Fibroblast of lung (primary cell): ENCODE data around the gene MYO6. TPM values are rescaled to one million over a fixed set of nuclear protein-coding genes. Genes with fewer than 3 reads are reported as not detected.

Experiments used
- DNase-seq, 2 donors: peaks; one replicate each; pipeline versions ENCODE4 v3.0.0 to v3.0.0-alpha.2; 2010; ENCODE audit warnings: low read depth in 2 of 2
- H2AFZ ChIP-seq: 2 replicates; pipeline ENCODE4 v1.5.1; 2012; ENCODE audit warnings: low read length, control low read depth, inconsistent platforms
- H3K27ac ChIP-seq: 2 replicates; pipeline ENCODE4 v1.5.1; 2011; ENCODE audit warnings: low read length, control low read depth; ENCODE audit not compliant: insufficient read depth
- H3K27me3 ChIP-seq: 2 replicates; pipeline ENCODE4 v1.5.1; 2011; ENCODE audit warnings: mild to moderate bottlenecking, low read length; ENCODE audit not compliant: control insufficient read depth, insufficient read depth
- H3K36me3 ChIP-seq: 2 replicates; pipeline ENCODE4 v1.5.1; 2011; ENCODE audit warnings: low read length; ENCODE audit not compliant: control insufficient read depth, insufficient read depth
- H3K4me1 ChIP-seq: 2 replicates; pipeline ENCODE4 v1.5.1; 2011; ENCODE audit warnings: low read length; ENCODE audit not compliant: control insufficient read depth, insufficient read depth; ENCODE audit errors: extremely low read depth
- H3K4me2 ChIP-seq: 2 replicates; pipeline ENCODE4 v1.5.1; 2011; ENCODE audit warnings: low read length, control low read depth; ENCODE audit not compliant: insufficient read depth; ENCODE audit errors: extremely low read depth
- H3K4me3 ChIP-seq, 4 experiments: fragments of 200-600 bp in 1 of 4; sonication (generic) in 1 of 4; replicated peaks in 1 of 4; 2 replicates each; pipeline ENCODE4 v1.5.1; 2011 to 2016; ENCODE audit warnings: low read length in 4 of 4, low read depth in 3 of 4, mild to moderate bottlenecking in 3 of 4, control low read depth in 2 of 4, inconsistent platforms in 1 of 4, mixed read lengths in 1 of 4; ENCODE audit not compliant: insufficient read depth in 1 of 4; ENCODE audit errors: control extremely low read depth in 1 of 4
- H3K79me2 ChIP-seq: 2 replicates; pipeline ENCODE4 v1.5.1; 2012; ENCODE audit warnings: mild to moderate bottlenecking, low read length, inconsistent platforms; ENCODE audit not compliant: control insufficient read depth, insufficient read depth
- H3K9ac ChIP-seq: 2 replicates; pipeline ENCODE4 v1.5.1; 2011; ENCODE audit warnings: mild to moderate bottlenecking, low read length, control low read depth; ENCODE audit not compliant: insufficient read depth
- H3K9me3 ChIP-seq: 2 replicates; pipeline ENCODE4 v1.5.1; 2012; ENCODE audit warnings: low read depth, low read length; ENCODE audit not compliant: control insufficient read depth, insufficient read depth
- H4K20me1 ChIP-seq: 2 replicates; pipeline ENCODE4 v1.5.1; 2011; ENCODE audit warnings: low read length; ENCODE audit not compliant: control insufficient read depth, insufficient read depth; ENCODE audit errors: extremely low read depth
- EZH2 ChIP-seq: IDR thresholded peaks from 2 replicates; pipeline ENCODE4 v1.5.1; 2012; ENCODE audit warnings: low read length, control low read depth, mild to moderate bottlenecking; ENCODE audit errors: missing control alignments
- polyA plus RNA-seq, 2 donors: library from polyadenylated mRNA; depleted of rRNA in 1 of 2; stranded (reverse) in 1 of 2; unstranded in 1 of 2; fragments of >200 nt; gene quantifications; 2 replicates each; pipeline ENCODE4 v1.2.1, GENCODE V29; 2011 to 2012; ENCODE audit warnings: missing spikeins in 1 of 2
- total RNA-seq: library from RNA; depleted of rRNA; stranded (reverse); fragments of >200 nt; gene quantifications from 2 replicates; pipeline ENCODE4 v1.2.1, GENCODE V29; 2014
- TF ChIP-seq, protein P1 (sequence below), 2 donors: IDR thresholded peaks in 1 of 2; conservative IDR thresholded peaks in 1 of 2; 1 replicate in 1 of 2; 2 replicates in 1 of 2; pipeline ENCODE4 v1.5.1; 2011 to 2012; ENCODE audit warnings: low read length in 2 of 2, control low read depth in 1 of 2, inconsistent platforms in 1 of 2, low read depth in 1 of 2, mild to moderate bottlenecking in 1 of 2

MYO6 gene
- total and polyA plus RNA-seq, 2 donors (not counting 1 experiment from before 2014, with no cell fraction given), result 16.9 to 24.9 TPM

DNA sequence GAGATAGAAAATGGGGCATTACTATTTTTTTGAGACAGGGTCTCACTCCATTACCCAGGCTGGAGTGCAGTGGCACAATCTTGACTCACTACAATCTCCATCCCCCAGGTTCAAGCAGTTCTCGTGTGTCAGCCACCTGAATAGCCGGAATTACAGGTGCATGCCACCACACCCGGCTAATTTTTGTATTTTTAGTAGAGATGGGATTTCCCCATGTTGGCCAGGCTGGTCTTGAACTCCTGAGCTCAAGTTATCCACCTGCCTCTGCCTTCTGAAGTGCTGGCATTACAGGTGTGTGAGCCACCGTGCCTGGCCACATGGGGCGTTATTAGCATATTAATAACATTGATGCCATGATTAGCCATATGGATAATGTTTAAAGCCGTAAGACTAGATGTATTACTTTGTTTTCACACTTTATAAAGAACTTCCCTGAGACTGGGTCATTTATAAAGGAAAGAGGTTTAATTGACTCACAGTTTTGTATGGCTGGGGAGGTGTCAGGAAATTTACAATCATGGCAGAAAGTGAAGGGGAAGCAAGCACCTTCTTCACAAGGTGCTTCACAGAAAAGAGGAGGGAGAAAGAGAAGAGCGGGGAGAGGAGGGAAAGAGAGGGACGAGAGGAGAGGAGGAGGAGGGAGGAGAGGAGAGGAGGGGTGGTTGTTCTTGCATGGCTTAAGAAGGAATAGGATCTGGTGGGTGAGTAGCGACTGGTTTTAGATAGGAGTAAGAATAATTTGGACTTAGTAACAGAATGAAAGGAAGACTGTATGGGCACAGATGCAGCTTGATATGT, 51.9 kb downstream of the MYO6 start:
- Histone ChIP-seq H3K36me3 (no peaks in the 10 kb centered on the region), H2AFZ (no peak overlapping the region), H3K4me3 (no peak overlapping the region), H3K9me3 (no peaks in the 10 kb centered on the region), H3K27ac (no peak overlapping the region), H3K9ac (no peak overlapping the region), H3K27me3 (no peaks in the 10 kb centered on the region), H3K79me2 (no peaks in the 10 kb centered on the region), H3K4me1 (no peaks in the 10 kb centered on the region), H3K4me2 (no peak overlapping the region), H4K20me1 (no peaks in the 10 kb centered on the region)
- DNase-seq, result no peak
- TF ChIP-seq, protein P1, sequence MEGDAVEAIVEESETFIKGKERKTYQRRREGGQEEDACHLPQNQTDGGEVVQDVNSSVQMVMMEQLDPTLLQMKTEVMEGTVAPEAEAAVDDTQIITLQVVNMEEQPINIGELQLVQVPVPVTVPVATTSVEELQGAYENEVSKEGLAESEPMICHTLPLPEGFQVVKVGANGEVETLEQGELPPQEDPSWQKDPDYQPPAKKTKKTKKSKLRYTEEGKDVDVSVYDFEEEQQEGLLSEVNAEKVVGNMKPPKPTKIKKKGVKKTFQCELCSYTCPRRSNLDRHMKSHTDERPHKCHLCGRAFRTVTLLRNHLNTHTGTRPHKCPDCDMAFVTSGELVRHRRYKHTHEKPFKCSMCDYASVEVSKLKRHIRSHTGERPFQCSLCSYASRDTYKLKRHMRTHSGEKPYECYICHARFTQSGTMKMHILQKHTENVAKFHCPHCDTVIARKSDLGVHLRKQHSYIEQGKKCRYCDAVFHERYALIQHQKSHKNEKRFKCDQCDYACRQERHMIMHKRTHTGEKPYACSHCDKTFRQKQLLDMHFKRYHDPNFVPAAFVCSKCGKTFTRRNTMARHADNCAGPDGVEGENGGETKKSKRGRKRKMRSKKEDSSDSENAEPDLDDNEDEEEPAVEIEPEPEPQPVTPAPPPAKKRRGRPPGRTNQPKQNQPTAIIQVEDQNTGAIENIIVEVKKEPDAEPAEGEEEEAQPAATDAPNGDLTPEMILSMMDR (conservative IDR thresholded peaks at IDR 0.05 in 1 of 2, IDR thresholded peaks at IDR 0.05 in 1 of 2; ENCODE audit: low read depth in 1 of 2, low read length in 2 of 2), result no peak
- TF ChIP-seq EZH2, result no peak

DNA sequence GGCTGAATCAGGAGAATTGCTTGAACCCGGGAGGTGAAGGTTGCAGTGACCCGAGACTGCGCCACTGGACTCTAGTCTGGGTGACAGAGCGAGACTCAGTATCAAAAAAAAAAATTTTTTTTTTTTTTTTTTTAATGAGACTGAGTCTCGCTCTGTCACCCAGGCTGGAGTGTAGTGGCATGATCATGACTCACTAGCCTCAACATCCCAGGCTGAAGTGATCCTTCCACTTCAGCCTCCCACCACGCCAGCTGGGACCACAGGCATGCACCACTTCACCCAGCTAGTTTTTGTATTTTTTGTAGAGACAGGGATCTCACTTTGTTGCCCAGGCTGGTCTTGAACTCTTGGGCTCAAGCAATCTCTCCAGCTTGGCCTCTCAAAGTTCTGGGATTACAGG, 53.3 kb downstream of the MYO6 start:
- no peak overlapping the region for H3K9ac ChIP-seq
- H3K79me2 ChIP-seq, result no peaks in the 10 kb centered on the region
- H3K4me1 ChIP-seq, result no peaks in the 10 kb centered on the region
- H3K27me3 ChIP-seq, result no peaks in the 10 kb centered on the region
- H3K4me3 ChIP-seq, result no peak overlapping the region
- no peak overlapping the region for H3K4me2 ChIP-seq
- H4K20me1 ChIP-seq, result no peaks in the 10 kb centered on the region
- H2AFZ ChIP-seq, result no peak overlapping the region
- DNase-seq, result peak in 1 of 2 donors; percentile 69
- no peak overlapping the region for H3K27ac ChIP-seq
- no peaks in the 10 kb centered on the region for H3K36me3 ChIP-seq
- H3K9me3 ChIP-seq, result no peaks in the 10 kb centered on the region
- no peak for TF ChIP-seq EZH2
- TF ChIP-seq, protein P1 (conservative IDR thresholded peaks at IDR 0.05 in 1 of 2, IDR thresholded peaks at IDR 0.05 in 1 of 2; ENCODE audit: low read depth in 1 of 2, low read length in 2 of 2), result no peak

DNA sequence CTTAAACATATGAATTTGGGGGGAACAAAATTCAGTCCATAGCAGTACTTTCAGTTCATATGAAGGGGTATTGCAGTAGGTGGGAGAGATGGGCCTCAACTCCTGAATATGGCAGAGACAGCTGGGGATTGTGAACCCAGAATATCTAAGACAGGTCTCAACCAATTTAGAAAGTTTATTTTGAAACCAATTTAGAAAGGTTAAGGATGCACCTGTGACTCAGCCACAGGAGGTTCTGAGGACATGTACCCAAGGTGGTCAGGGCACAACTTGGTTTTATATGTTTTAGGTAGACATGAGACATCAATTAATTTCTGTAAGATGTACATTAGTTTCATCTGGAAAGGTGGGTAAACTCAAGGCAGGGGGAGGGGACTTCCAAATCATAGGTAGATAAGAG, 59.5 kb downstream of the MYO6 start:
- Histone ChIP-seq H4K20me1 (no peaks in the 10 kb centered on the region), H3K9me3 (no peaks in the 10 kb centered on the region), H3K79me2 (no peaks in the 10 kb centered on the region), H3K27ac (no peak overlapping the region), H2AFZ (no peak overlapping the region), H3K9ac (no peak overlapping the region), H3K36me3 (no peaks in the 10 kb centered on the region), H3K4me3 (no peak overlapping the region), H3K4me1 (no peaks in the 10 kb centered on the region), H3K27me3 (no peaks in the 10 kb centered on the region), H3K4me2 (no peak overlapping the region)
- TF ChIP-seq, protein P1 (conservative IDR thresholded peaks at IDR 0.05 in 1 of 2, IDR thresholded peaks at IDR 0.05 in 1 of 2; ENCODE audit: low read depth in 1 of 2, low read length in 2 of 2), result no peak
- no peak for TF ChIP-seq EZH2
- no peak for DNase-seq
